SKM-1 treated with dmso at 0.1 percent for 144 hours (cell line): ENCODE data around the gene EEPD1.

Experiments used
- DNase-seq: peaks from one replicate; lab custom pipeline; 2025; ENCODE audit not compliant: unreplicated experiment; lab: John Stamatoyannopoulos, UW

The EEPD1 gene

DNA sequence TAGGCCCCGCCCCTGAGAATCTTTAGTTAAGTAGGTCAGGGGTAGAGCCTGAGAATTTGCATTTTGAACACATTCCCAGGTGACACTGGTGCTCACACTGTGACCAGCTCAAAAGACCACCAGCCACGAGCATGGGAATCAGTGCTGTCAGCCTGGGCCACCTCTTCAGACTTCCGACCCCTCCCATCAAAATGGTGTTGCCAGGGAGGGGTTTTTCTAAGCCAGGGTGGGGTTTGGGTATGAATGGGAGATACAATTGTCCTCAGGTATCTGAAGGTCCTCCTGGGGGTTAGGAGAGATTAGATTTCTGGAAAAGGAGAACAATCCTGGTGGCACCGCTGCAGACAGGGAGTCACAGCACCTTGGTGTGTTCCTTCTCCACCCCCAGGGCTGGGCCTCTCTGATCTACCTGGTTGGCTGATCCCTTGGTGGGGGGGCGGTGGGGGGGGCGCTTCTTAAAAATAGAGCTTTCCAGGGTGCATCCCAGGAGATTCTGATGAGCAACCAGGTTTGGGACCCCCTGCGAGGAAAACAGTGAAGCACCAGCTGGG is 125.1 kb downstream of the EEPD1 start:
- no peak for DNase-seq

GRCh38 chr7:36278620-36279172 is 125.6 kb downstream of the EEPD1 start:
- DNase-seq: no peak

GRCh38 chr7:36279200-36279925 is 126.3 kb downstream of the EEPD1 start:
- DNase-seq: no peak

GRCh38 chr7:36279926-36280315 is 126.9 kb downstream of the EEPD1 start:
- no peak for DNase-seq

- DNase-seq: no peak
Observed at GRCh38 chr7:36280840-36281812, 128.1 kb downstream of the EEPD1 start.

GRCh38 chr7:36281945-36282717 is 129.1 kb downstream of the EEPD1 start:
- DNase-seq: no peak

DNA sequence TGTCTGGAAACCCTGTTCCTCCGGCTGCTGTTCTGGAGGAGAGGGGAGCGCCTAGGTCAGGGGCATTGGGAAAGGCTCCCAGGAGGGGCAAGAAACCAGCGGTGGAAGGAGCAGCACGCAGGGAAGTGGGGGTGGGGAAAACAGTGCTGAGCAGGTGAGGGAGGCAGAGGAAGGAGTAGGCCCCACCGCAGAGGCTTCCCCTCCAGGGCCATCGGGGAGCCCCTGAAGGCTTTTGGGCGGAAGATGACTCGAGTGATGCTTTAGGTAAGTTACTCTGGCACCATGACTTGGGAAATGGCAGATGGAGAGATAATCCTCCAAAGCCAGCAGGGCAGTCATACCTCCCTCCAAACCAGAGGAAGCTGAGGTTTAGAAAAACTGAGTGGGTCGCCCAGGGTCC is 130.1 kb downstream of the EEPD1 start:
- DNase-seq: no peak

DNA sequence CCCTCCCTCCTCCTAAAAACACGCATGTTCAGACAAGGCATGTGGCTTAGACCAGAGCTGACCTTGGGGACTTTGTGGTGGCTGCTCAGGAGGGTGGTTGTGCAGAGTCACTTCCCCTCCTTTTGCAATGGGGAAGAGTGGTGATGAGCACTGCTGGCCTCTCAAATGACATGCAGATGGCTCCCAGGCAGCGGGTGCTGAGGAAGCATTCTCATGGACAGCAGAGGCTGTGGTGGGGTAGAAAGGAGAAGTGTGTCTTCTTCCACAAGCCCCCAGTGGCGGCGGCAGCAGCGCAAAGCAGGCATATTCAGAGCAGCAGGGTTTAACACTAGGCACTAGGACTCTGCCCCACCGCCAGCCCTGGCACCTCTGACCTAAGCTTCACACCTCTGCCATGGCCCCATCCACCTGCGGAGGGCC is 130.7 kb downstream of the EEPD1 start:
- peak; percentile 99 for DNase-seq

- DNase-seq: peak; percentile 59
Observed at GRCh38 chr7:36284456-36285090, 131.5 kb downstream of the EEPD1 start.

GRCh38 chr7:36285276-36285675 is 132.2 kb downstream of the EEPD1 start:
- no peak for DNase-seq

DNA sequence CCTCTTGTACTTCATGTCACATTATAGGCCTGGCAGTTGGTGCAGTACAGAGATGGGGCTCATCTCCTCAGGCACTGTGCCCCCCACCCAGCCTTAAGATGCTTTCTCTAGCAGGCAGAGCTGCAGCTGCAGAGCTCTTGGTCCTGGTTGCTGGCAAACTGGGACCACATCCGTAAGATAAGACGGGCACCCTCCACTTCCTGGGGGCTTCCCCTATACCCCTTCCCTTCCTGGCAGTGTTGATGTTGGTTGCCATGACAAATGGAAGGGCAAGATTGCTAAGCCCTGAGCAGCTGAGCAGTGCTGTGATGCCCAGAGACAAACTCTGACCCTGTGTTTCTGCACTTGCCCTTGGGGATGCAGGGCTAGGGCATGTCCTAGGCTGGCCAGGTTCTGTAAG is 133.2 kb downstream of the EEPD1 start:
- DNase-seq: no peak

DNA sequence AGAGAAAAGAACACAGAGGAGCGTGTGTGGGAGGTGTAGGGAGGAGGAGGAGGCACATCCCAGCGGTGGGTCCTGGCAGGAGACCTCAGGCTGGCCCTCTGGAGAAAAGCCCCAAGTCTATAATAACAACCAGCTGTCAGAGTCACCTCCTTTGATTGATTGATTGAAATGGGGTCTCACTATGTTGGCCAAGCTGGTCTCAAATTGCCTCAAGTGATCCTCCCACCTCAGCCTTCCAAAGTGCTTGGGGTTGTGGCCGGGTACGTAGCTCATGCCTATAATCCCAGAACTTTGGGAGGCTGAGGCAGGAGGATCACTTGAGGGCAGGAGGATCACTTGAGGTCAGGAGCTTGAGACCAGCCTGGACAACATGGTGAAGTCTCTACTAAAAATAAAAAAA is 133.6 kb downstream of the EEPD1 start:
- DNase-seq: no peak

- no peak for DNase-seq
Observed at GRCh38 chr7:36287371-36288241, 134.6 kb downstream of the EEPD1 start.

DNA sequence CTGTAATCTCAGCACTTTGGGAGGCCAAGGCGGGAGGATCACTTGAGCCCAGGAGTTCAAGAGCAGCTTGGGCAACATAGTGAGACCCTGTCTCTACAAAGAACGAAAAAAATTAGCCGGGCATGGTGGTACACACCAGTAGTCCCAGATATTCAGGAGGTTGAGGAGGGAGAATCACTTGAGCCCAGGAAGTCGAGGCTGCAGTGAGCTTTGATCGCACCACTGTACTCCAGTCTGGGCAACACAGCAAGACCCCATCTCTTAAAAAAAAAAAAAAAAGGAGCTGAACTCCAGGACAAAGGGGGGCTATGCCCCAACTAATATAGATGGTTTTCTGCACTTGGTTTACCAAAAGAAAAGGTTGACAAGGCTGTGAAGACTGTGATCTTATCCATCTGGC is 135.4 kb downstream of the EEPD1 start:
- DNase-seq: no peak

GRCh38 chr7:36289833-36290661 is 137.0 kb downstream of the EEPD1 start:
- DNase-seq: no peak

DNA sequence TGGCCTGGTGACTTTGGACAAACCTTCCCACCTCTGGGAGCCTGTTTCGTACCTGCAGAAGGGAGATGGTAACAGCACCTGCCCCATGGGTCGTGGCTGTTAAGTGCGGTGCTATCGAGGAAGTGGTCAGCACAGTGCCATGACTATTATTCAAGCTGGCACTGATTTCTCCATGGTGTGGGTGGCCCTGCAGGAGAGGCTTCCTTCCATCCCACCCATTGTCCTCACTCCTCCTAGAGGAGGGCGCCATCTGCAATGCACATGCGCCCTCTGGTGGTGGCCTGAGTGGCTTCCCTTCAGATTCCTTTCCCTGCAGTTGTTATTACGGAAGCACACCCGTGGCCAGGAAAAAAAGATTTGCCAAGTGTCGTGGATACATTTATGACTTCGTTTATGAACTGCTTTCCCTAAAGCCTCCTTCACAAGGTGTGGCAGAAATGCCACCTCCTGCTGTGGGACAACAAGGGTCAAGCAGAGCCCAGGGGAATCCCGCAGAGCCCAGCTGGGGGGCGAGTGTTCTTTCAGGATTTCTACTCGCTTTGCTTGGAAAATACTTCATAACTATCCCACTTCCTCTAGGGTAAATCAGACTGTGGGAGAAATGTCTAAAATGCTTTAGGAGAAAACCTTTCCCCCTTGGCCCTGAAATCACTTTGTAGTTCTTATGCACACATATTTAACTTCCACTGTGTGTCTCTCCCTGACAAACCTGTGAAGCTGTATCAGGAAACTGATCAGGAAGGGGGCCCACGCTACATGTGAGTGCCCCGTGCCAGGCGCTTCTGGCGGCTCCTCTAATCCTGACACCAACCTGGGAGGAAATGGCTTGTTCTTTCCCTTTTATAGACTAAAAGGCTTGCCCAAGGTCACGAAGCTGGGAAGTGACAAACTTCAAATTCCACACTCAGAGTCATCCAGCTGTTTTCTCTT is 138.6 kb downstream of the EEPD1 start:
- peak; percentile 68 for DNase-seq

DNA sequence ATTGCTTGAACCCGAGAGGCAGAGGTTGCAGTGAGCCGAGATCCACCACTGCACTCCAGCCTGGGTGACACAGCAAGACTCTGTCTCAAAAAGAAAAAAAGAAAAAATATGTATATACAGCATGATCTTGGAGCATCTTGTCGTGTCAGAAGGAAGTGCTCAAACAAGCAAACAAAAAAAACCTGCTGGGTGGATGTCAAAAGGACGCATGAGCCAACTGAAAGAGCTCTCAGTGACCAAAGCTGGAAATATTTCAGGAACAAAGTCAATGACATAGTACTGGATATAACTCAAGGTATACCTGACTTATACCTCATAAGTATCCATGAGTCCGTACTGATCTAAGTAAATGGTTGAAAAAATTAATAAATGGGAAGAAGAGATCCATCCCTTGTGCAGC is 142.0 kb downstream of the EEPD1 start:
- no peak for DNase-seq
